ENCODE results near the gene TAPT1.

TAPT1 gene

DNA sequence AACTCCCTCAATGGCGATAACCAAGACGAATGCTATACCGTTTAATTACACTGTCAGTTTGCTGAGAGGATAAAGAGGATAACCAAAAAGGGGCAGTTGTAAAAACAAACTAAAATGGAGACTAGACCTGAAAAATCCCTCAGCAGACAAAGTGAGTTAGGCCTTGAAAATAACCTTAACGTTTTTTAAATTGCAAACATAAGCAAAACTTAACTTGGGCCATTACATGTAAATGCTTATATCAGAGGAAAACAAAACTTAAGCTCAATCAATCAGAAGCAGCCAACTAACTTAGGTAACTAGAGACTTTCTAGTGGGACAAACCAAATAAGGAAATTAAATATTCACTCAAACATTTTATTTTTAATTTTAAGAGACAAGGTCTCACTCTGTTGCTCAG, 17.0 kb upstream of the TAPT1 start:
- no peak for DNase-seq

GRCh38 chr4:16240300-16240699, 14.0 kb upstream of the TAPT1 start:
- no peak for DNase-seq

- no peak for DNase-seq
These were observed 12.8 kb upstream of the TAPT1 start for GRCh38 chr4:16239086-16239485.

DNA sequence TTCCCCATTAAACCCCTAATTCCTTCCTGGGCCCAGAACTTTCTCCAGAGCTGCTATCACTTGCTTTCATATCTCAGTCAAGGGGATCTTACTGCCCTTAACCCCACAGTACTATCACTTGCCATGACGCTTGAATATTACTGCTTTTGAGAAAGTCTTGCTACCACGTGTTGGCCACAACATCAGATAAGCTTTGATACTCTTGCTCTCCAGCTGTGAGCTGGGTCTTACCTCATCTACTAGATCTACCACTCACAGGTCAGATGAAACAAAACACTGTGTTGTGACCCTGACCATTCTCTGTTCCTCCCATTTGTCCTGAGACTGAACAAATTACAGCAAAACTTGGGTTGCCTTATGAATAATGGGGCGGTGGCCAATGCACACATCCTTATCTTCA, 12.1 kb upstream of the TAPT1 start:
- no peak for DNase-seq

DNA sequence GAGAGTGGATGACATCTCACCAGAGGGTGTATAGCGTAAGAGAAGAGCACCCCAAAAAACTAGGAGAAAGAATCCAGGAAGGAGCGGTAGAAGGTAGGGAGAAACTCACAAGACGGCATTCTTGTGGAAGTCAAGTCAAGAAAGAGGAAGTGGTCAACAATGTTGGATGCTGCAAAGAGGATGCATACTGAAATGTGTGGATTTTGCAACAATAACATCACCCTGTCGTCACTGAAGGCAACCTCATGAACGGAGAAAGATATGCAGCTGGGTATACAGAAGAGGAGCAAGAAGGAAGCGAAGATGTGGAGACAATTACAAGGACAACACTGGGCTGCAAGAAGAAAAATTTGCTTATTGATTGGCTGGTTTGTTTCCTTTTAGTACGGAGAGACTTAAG, 11.4 kb upstream of the TAPT1 start:
- DNase-seq, result peak in 1 of 2 donors; percentile 84

GRCh38 chr4:16236402-16237023, 10.2 kb upstream of the TAPT1 start:
- DNase-seq, result no peak

- DNase-seq, result no peak
These were observed 8.9 kb upstream of the TAPT1 start for GRCh38 chr4:16235209-16235608.

- no peak for DNase-seq
These were observed 7.4 kb upstream of the TAPT1 start for GRCh38 chr4:16233569-16234177.

- no peak for DNase-seq
These were observed 5.4 kb upstream of the TAPT1 start for GRCh38 chr4:16231570-16232245.

DNA sequence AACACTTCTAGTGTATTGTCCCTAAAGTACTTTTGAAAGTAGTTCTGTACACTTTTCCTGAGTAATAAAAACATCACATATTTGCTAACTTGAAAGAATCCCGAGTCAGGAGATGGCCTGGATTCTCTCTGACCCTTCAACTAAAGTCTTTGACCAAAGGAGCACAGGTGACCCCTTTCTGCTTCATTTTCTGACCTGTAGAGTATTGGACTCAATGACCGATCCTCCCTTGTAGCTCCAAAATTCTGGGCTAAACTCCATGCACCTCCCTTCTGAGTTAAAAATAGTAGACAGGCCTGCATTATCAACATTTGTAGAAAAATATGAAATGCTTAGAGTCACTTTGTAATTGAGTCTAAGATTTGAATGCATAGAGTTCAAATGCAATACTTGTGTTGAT, 4.0 kb upstream of the TAPT1 start:
- no peak for DNase-seq

- DNase-seq, result no peak
These were observed 3.3 kb upstream of the TAPT1 start for GRCh38 chr4:16229604-16230003.

GRCh38 chr4:16227462-16227868, 1.2 kb upstream of the TAPT1 start:
- DNase-seq, result no peak

- DNase-seq, result peak in 1 of 2 donors; percentile 45
These were observed 668 bp upstream of the TAPT1 start for GRCh38 chr4:16226816-16227461.

- peak in 1 of 2 donors; percentile 40 for DNase-seq
These were observed 956 bp downstream of the TAPT1 start for GRCh38 chr4:16225167-16225862.

GRCh38 chr4:16224264-16225166, 1.8 kb downstream of the TAPT1 start:
- DNase-seq, result no peak

GRCh38 chr4:16222957-16223527, 3.2 kb downstream of the TAPT1 start:
- DNase-seq, result no peak

DNA sequence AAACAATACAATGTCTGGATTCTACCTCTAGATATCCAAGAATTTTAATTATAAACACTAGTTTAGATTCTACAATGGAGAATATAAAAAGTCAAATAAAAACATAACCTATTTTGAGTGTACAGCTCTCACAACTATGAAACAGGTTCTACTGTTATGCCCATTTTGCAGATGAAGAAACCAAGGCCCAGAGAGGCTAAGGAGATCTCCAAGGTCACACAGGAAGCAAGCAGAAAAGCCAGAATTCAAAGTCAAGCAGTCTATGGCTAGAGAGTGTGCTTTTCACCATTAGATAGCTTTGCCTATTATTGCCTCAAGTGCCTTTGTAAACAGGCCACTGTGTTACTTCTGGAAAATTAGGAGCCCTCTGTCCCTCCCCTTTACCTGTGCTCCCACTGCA, 7.3 kb downstream of the TAPT1 start:
- no peak for DNase-seq

DNA sequence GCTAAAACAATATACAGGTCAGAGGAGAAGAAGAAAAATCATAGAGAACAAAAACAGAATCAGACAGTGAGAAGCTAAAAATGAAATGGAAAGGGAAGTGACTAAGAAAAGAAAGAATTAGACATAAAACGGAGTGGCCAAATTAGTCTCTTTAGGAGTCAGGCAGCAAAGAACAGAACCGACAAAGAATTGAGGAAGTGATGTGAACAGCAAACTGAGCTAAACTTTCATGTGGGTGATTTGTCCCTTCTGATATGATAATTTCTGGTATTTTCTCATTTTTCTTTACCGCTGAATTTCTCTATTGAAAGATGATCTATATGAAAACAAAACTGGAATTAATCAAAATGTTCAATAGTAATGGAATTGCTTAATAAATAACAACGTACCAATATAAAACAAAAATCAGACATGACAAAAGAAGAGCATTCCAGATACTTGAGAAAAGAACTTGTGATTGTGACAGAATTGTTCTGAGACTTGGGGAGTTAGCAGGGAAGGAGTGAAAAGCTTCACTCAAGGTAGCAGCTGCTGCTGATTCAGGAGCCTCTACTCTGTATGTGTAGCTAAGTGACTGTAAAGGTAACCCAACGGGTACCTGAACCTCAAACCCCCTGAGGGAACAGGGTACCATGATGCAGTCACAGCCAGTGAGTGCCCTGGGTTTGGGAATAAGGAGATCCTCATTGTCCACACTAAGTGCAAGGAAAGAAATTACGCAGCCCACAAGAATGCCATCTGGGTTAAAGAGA, 8.8 kb downstream of the TAPT1 start:
- DNase-seq, result peak in 1 of 2 donors; percentile 54

DNA sequence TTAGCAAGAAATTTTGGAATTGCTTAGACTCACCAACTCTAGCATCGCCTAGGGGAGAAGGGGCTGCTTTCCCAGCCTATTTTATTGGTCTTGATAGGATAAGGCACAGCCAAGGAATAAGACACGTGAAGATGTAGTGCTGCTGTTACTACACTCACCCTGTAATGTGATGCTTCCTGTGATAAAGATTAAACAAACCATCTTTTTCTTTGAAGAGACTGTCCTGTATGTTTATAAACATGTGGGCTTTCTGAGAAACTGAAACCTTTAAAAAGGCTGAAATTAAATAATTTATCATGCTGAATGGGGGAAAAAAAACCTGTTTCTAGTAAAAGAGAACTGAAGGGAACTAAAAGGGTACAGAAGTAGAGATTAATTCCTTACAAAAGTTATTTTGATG, 13.2 kb downstream of the TAPT1 start:
- no peak for DNase-seq

GRCh38 chr4:16212138-16212782, 14.0 kb downstream of the TAPT1 start:
- DNase-seq, result no peak

DNA sequence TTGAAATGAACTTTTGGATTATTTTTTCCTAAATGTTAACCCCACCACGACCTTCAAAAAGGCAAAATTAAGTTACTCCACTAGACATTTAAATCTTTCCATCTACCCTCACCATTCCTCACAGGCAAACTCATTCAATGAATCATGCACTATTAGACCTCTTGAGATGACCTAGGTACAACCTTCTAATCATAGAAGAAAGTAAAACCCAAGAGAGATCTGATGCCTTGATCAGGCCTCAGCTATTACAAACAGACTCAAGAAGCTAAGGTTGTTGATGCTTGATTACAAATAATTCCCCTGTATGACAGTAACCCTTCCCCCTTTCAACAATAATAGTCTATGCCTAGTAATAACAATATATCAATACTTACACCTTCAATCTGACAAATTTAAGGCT, 18.9 kb downstream of the TAPT1 start:
- DNase-seq, result no peak

Measured in bone marrow (tissue), 2 donors.